ENCODE data around the gene NACA. TPM values are rescaled to one million over a fixed set of nuclear protein-coding genes. Genes with fewer than 3 reads are reported as not detected.
"Not testable (repeated sequence)": the region's sequence is repeated elsewhere in the genome, so short reads cannot be mapped to it uniquely, and the experiment has no call there.

The NACA gene
- total RNA-seq, 1 donor from 2014 or later = 1,201 TPM

- DNase-seq (ENCODE audit: low read depth) = no peak
Measured at GRCh38 chr12:56725723-56726102, 614 bp upstream of the NACA start.

DNA sequence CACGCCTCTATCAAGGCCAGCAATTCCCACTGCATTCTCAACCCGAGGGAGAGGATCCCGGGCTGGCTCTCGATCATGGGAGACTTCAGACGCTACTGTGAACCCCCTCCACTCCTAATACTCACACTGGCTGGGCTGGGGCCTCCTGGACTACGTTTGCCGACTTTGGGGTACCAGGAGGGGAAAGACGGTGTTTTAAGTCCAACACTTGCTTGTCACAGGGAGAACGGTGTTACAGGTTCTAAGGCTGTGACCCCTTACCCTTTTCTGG lies 463 bp downstream of the NACA start:
- DNase-seq (ENCODE audit: low read depth) = no peak

GRCh38 chr12:56723889-56724700 lies 1.0 kb downstream of the NACA start:
- DNase-seq (ENCODE audit: low read depth) = peak; percentile 94

- DNase-seq (ENCODE audit: low read depth) = peak; percentile 79
Measured at GRCh38 chr12:56723352-56723751, 1.7 kb downstream of the NACA start.

DNA sequence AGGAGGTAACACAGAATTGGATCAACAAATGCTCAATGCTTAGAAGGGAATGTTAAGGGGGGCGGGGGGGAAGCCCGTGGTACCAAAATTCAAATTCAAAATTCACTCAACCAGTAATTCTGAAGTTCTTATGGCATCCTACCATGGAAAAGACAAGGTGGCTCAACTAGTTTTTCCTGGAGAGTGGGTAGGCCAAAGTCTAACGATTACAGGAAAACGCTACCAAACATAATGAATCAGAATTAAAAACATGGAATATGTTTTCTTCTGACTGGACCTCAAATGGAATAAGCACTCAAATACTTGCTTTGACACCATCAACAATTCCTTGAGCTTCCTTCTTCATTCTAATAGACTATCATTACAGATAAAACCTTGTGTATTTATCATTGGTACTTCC lies 2.3 kb downstream of the NACA start:
- DNase-seq (ENCODE audit: low read depth) = no peak

DNA sequence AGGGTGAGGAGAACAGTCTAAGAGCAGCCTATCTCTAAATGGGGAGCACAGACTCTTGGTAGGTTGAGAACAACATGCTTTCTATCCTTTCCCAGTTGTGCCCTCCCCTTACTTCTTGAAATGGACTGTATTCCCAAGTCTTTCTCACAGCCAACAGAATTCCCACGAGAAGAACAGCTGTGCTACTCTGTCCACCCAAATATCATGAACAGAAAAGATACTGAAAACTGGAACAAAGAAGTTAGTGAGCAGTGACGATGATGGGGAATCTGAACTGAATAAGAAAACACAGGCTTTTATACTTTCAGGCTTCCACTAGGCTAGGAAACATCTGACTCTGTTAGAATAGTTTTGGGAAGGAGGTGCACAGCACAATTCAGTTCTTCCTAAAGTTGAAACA lies 3.4 kb downstream of the NACA start:
- DNase-seq (ENCODE audit: low read depth) = peak; percentile 52

- DNase-seq (ENCODE audit: low read depth) = no peak
Measured at GRCh38 chr12:56721216-56721615, 3.9 kb downstream of the NACA start.

DNA sequence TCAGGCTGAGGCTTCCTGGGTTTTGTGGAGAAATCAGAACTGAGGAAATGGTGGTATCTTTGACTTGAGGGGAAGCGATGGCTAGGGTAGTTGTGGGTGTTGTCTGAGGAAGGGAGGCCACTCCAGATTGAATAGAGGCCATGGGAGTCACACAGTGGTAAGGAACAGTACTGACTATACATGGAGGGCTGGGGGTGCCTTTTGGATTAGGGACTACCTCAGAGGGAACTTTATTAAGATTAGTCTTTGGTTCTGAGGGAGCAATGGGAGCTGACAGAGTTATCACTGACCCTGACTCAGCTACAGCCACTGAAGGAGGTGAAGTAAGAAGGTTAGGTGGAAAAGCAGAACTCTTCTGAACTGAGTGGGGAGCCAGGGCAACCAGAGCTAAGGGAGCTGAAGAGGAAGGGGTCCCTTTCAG lies 4.4 kb downstream of the NACA start:
- no peak for DNase-seq (ENCODE audit: low read depth)

GRCh38 chr12:56719056-56719455 lies 6.0 kb downstream of the NACA start:
- no peak for DNase-seq (ENCODE audit: low read depth)

GRCh38 chr12:56718636-56719035 lies 6.5 kb downstream of the NACA start:
- no peak for DNase-seq (ENCODE audit: low read depth)

DNA sequence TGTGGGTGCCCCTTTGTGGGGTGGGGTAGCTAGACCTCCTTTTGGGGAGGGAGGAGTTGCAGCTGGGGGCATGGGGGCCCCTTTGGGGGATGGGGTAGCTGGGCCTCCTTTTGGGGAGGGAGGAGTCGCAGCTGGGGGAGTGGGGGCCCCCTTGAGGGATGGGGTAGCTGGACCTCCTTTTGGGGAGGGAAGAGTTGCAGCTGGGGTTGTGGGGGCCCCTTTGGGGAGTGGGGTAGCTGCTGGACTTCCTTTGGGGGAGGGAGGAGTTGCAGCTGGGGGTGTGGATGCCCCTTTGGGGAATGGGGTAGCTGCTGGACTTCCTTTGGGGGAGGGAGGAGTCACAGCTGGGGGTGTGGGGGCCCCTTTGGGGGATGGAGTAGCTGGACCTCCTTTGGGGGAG lies 7.0 kb downstream of the NACA start:
- no peak for DNase-seq (ENCODE audit: low read depth)

DNA sequence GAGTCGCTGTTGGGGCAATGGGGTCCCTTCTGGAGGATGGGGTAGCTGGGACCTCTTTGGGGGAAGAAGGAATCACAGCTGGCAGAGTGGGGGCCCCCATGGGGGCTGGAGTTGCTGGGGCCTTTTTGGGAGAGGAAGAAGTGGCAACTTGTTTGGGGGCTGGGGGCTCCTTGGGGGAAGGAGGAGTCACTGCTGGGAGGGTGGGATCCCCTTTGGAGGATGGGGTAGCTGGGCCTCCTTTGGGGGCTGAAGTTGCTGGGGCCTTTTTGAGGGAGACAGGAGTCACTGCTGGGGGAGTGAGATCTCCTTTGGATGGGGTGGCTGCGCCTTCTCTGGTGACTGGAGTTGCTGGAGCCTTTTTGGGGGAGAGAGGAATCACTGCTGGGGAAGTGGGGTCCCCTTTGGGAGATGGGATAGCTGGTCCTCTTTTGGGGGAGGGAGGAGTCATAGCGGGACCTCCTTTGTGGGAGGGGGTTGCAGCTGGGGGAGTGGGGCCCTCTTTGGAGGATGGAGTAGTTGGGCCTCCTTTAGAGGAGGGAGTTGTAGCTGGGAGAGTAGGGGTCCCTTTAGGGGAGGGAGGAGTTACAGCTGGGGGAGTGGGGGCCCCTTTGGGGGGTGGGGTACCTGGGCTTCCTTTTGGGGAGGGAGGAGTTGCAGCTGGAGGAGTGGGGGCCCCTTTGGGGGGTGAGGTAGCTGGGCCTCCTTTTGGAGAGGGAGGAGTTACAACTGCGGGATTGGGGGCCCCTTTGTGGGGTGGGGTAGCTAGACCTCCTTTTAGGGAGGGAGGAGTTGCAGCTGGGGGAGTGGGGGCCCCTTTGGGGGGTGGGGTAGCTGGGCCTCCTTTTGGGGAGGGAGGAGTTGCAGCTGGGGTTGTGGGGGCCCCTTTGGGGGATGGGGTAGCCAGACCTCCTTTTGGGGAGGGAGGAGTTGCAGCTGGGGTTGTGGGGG lies 7.9 kb downstream of the NACA start:
- no peak for DNase-seq (ENCODE audit: low read depth)

DNA sequence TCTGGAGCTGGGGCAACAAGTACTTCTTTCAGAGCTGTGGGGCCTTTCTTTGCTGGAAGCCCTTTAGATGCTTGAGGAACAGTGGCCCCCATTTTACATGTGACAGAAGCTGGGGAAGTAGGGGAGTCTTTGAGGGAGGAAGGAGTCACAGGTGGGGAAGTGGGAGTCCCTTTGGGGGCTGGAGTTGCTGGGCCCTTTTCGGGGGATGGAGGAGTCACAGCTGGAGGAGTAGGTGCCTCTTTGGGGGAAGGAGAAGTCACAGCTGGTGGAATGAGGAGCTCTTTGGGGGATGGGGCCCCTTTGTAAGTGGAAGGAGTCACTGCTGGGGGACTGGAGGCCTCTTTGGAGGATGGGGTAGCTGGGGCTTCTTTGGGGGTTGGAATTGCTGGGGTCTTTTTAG lies 8.6 kb downstream of the NACA start:
- DNase-seq (ENCODE audit: low read depth) = no peak

DNA sequence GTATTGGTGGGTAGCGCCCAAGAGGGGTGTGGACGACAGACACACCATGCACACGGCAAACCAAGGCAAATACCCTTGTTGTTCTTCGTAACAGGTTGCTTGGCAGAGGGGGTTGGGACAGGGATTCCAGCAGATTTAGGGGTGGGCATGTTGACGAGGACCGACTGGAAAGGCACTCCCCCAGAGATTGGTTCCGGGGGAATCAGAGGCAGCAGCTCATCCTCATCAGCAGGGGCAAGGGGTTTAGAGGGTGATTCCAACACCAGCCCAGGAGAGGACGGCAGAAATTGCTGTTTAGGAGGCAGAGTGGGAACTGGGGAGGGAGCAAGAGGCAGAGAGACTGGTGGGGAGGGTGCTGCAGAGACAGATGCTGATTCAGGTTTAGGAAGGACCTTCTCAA lies 9.3 kb downstream of the NACA start:
- DNase-seq (ENCODE audit: low read depth) = no peak

- no peak for DNase-seq (ENCODE audit: low read depth)
Measured at GRCh38 chr12:56714431-56714929, 10.6 kb downstream of the NACA start.

DNA sequence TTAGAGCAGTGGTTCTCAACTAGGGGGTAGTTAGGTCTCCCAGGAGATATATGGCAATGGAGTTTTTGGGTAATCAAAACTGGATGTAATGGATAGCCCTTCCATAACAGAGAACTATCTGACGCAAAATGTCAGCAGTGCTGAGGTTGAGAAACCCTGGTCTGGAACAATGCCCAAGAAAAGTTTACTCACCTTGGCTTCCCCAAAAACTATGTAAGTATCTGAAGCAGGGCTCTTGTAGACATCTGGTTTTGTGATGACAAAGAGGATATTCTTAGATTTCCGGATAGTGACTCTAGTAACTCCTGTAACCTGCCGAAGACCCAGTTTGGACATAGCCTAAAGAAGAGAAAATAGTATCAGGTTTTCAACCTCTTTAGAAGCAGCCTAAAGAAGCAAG lies 11.8 kb downstream of the NACA start:
- no peak for DNase-seq (ENCODE audit: low read depth)

GRCh38 chr12:56709759-56710376 lies 15.2 kb downstream of the NACA start:
- no peak for DNase-seq (ENCODE audit: low read depth)

- not testable (repeated sequence) for DNase-seq (ENCODE audit: low read depth)
Measured at GRCh38 chr12:56704522-56704921, 20.6 kb downstream of the NACA start.

- no peak for DNase-seq (ENCODE audit: low read depth)
Measured at GRCh38 chr12:56699020-56699661, 26.0 kb downstream of the NACA start.

- DNase-seq (ENCODE audit: low read depth) = peak; percentile 89
Measured at GRCh38 chr12:56695327-56696101, 29.6 kb downstream of the NACA start.

- DNase-seq (ENCODE audit: low read depth) = no peak
Measured at GRCh38 chr12:56694161-56694560, 30.9 kb downstream of the NACA start.

All from myocyte (in vitro differentiated cells).